GM19397 (cell line): ENCODE results near the gene KRTAP4-12.
"Not testable (repeated sequence)": the region's sequence is repeated elsewhere in the genome, so short reads cannot be mapped to it uniquely, and the experiment has no call there.

ENCODE experiments used
- ATAC-seq: cut with Tn5 transposase; IDR thresholded peaks from one replicate; pipeline ENCODE4 v1.9.1; 2021; ENCODE audit warnings: mild to moderate bottlenecking, moderate library complexity; ENCODE audit not compliant: unreplicated experiment

KRTAP4-12 gene

GRCh38 chr17:41123991-41124371 lies at the start of gene KRTAP4-12:
KRTAP4-12 (minus strand) TSS chr17:41124182; CDS start chr17:41124122, 60 bp downstream.
- not testable (repeated sequence) for ATAC-seq

DNA sequence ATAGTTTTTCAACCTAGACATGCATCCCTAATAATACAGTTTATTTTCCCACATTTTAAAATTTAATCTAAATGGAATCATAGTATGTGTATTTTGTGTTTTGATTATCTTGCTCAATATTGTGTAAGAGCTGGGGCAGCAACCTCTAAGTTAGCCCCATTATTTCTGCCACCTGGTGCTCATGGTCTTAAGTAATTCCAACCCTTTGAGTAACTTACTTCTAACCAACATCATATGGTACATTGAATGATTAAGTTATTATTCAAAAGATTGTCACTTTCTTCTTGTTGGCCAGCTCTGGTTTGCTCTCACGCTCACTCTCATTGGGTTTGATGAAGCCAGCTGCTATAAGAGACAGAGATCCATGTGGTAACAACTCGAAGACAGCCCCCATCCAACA lies 47.9 kb upstream of the KRTAP4-12 start:
- ATAC-seq: no peak

DNA sequence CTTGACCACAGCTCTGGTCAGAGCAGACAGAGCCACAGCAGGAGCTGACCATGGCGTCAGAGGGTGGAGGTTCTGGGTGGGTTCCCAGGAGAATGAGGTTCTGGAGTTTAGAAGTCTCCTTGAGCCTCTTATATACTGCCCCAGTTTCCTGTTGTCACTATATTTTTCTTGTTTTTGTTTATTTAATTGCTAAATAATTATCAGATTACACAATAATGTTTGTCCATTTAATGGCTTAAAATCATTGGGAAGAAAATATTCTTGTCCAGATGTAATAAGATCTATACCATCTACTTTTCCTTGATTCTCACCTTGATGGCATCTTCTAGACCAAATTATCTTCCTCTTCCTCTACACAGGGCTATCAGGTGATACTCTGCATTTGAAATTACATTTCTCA lies 44.1 kb upstream of the KRTAP4-12 start, which contains the start of gene KRTAP4-3:
TSS of gene KRTAP4-3 (minus strand) at position 101 of the 400 bp plus-strand sequence. CDS start at position 52, 49 bp downstream.
- no peak for ATAC-seq

GRCh38 chr17:41167561-41167960 lies 43.6 kb upstream of the KRTAP4-12 start:
- no peak for ATAC-seq

DNA sequence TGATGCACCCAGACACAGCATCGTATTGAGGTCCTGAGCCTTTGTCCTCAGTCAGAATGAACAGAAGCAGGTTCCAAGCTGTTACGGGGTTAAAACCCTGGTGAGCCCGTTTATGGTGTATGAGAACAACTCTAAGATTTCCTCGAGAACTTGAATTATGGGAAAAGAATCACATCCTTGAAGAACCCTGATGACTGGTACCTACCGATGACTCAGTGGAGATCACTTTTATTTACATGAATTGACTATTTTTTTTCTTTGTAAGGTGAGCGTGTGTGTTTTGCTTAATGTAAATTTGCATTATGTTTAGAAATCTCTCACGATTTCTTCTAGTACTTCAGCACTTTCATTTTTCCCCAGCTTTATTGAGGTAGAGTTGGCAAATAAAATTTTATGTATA lies 39.8 kb upstream of the KRTAP4-12 start:
- no peak for ATAC-seq

- ATAC-seq: no peak
Measured at GRCh38 chr17:41160648-41161047, 36.7 kb upstream of the KRTAP4-12 start, which contains the start of gene KRTAP4-4. KRTAP4-4 (minus strand) TSS chr17:41160748; CDS start chr17:41160691, 57 bp downstream.

DNA sequence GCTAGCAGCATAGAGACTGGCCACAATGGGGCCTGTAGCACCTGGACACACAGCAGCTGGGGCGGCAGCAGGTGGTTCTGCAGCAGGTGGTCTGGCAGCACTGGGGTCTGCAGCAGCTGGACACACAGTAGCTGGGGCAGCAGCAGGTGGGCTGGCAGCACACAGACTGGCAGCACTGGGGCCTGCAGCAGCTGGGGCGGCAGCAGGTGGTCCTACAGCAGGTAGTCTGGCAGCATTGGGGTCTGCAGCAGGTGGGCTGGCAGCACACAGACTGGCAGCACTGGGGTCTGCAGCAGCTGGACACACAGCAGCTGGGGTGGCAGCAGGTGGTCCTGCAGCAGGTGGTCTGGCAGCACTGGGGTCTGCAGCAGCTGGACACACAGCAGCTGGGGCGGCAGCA lies 36.2 kb upstream of the KRTAP4-12 start:
- ATAC-seq: not testable (repeated sequence)

DNA sequence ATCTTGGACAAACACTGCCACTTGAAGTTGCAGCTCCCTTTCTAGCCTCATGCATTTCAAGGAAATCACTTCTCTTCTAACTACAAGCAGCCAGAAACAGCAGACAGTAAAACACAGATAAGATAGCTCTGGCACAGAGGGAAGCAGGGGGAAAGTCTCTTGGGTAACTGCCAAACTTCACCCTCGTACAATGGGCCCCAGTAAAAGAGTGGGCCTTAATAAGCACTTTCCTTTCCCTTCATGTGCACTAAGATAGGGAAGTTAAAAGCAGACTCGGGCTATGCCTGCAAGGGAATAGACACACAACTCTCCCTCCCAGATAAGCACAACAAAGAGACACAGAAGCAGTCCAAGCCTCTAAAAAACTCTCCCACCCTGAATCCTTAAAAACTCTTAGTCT lies 29.9 kb upstream of the KRTAP4-12 start:
- ATAC-seq: no peak

- no peak for ATAC-seq
Measured at GRCh38 chr17:41151525-41151924, 27.5 kb upstream of the KRTAP4-12 start.

DNA sequence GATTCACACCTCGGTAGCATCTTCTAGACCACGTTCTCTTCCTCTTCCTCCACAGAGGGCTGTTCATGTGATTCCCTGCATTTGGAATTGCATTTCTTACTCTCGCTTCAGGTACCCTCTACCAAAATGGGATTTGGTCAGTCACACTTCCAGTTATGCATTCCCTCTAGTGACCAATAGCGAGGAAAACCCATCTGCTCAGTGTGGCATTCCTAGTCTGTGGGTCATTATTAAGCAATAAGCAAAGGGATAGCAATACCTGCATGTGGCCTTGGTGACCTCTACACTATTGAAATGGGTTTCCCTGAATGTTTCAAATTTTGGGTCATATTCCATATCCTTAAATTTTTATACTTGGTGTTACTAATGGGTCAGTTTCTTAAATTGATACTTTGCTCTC lies 26.0 kb upstream of the KRTAP4-12 start:
- no peak for ATAC-seq

DNA sequence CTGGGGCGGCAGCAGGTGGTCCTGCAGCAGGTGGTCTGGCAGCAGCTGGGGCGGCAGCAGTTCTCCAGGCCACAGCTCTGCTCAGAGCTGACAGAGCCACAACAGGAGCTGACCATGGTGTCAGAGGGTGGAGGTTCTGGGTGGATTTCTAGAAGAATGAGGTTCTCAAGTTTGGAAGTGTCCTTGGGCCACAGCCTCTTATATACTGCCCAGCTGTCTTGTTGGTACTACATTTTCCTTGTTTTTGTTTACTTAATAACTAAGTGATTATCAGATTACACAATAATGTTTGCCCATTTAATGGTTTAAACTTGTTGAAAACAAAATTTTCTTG lies 25.6 kb upstream of the KRTAP4-12 start, which contains the start of gene KRTAP4-5:
TSS of gene KRTAP4-5 (minus strand) at position 174 of the 334 bp plus-strand sequence. CDS start at position 116, 58 bp downstream.
- ATAC-seq: no peak

DNA sequence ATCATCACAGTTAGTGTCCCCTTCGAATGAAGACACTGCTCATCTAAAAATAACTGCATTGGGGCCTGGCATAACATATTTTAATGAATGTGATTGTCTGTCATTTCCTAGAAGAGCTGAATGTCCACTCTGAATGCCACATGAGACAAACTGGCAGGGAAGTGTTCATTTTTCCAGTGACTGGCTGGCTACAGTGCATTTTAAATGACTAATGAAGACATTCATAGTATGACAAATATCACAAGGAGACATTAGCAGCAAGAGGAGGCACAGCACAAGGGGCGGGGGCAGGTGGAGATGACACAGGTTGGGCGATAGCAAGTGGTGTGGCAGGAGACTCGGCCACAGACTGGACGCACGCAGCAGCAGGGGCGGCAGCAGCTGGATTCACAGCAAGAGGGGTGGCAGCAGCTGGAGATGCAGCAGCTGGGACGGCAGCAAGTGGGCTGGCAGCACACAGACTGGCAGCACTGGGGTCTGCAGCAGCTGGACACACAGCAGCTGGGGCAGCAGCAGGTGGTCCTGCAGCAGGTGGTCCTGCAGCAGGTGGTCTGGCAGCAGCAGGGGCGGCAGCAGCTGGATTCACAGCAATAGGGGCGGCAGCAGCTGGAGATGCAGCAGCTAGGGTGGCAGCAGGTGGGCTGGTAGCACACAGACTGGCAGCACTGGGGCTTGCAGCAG lies 25.1 kb upstream of the KRTAP4-12 start:
- not testable (repeated sequence) for ATAC-seq

- no peak for ATAC-seq
Measured at GRCh38 chr17:41147531-41148204, 23.7 kb upstream of the KRTAP4-12 start.

- no peak for ATAC-seq
Measured at GRCh38 chr17:41145261-41145660, 21.3 kb upstream of the KRTAP4-12 start.

DNA sequence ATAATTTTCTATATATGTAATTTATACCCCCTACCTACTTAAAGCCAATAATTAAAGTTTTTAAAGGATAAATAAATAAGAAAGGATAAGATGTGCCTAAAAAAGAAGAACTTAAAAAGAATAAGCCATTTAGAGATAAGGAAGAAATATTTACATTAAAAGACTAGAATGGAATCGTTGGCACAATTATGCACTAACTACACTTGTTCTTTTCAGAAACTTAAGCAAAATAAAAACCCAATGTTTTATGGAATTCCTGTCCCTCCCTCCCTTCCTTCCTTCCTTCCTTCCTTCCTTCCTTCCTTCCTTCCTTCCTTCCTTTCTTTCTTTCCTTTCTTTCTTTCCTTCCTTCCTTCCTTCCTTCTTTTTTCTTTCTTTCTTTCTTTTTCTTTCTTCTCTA lies 20.9 kb upstream of the KRTAP4-12 start:
- ATAC-seq: no peak

DNA sequence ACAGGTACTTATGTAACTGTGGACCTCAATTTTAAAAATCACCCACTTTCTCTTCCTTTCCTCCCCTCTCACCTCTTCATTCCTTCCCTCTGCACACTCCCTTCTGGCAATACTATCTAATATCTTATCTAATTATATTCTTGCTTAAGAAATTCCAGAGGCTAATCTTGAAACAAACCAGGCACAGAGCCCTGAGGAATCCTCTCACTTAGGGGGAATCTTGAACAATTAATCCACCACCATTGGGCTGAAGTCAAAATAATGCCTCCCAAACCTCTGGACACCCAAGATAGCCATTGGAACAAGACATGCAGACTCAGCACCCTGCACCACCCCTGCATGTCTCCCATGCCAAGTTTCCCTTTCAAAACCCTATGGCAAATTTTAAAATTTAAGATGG lies 17.4 kb upstream of the KRTAP4-12 start:
- ATAC-seq: no peak

DNA sequence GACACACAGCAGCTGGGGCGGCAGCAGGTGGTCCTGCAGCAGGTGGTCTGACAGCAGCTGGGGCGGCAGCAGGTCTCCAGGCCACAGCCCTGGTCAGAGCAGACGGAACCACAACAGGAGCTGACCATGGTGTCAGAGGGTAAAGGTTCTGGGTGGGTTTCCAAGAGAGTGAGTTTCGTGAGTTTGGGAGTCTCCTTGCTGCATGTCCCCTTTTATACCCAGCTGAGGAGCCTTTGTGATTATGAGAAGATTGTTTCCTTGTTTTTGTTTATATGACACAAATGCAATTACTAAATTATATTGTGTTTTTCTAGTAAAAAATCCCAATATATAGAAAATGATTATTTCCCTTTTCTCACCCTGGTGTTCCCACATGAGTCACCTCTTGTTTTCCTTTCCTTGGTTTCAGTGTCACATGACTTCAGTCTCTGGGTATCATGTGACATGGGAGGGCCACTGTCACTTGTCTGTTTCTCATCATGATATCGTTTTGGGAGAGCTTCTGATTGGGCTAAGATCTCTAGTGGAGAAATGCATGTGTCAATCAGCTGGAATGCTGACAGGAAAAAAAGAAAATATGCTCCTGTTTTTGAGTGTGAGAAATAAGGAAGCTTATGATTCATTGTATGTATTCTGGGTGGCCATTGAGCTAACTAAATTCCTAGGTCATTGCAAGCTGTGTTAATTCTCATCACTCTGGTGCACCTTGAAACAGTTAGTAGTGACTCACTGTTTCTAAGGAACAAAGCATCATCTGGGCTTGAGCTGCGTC lies 16.6 kb upstream of the KRTAP4-12 start, which contains the start of gene KRTAP4-6:
TSS of gene KRTAP4-6 (minus strand) at position 185 of the 772 bp plus-strand sequence. CDS start at position 128, 57 bp downstream.
- ATAC-seq: no peak

DNA sequence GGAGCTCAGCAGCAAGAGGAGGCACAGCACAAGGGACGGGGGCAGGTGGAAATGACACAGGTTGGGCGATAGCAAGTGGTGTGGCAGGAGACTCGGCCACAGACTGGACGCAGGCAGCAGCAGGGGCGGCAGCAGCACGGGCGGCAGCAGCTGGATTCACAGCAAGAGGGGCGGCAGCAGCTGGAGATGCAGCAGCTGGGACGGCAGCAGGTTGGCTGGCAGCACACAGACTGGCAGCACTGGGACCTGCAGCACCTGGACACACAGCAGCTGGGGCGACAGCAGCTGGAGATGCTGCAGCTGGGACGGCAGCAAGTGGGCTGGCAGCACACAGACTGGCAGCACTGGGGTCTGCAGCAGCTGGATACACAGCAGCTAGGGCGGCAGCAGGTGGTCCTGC lies 15.9 kb upstream of the KRTAP4-12 start:
- ATAC-seq: not testable (repeated sequence)

GRCh38 chr17:41133880-41134735 lies 10.1 kb upstream of the KRTAP4-12 start:
- no peak for ATAC-seq

- ATAC-seq: no peak
Measured at GRCh38 chr17:41131979-41132378, 8.0 kb upstream of the KRTAP4-12 start.
